DOHH2 (cell line): ENCODE measurements around the gene PAX1.

Experiments
- EZH2phosphoT487 ChIP-seq: fragments of 200-600 bp; sonication (generic); IDR thresholded peaks from 2 replicates; pipeline ENCODE4 v1.6.1; 2017; ENCODE audit warnings: borderline replicate concordance, mild to moderate bottlenecking, antibody characterized with exemption, low read length, moderate library complexity, mixed read lengths
- TF ChIP-seq, protein P1 (sequence below): fragments of 200-600 bp; sonication (generic); IDR thresholded peaks from one replicate; pipeline ENCODE4 v1.5.1; 2014; ENCODE audit warnings: antibody characterized with exemption, mild to moderate bottlenecking, low read depth, low read length; ENCODE audit not compliant: poor library complexity, severe bottlenecking

DNA sequence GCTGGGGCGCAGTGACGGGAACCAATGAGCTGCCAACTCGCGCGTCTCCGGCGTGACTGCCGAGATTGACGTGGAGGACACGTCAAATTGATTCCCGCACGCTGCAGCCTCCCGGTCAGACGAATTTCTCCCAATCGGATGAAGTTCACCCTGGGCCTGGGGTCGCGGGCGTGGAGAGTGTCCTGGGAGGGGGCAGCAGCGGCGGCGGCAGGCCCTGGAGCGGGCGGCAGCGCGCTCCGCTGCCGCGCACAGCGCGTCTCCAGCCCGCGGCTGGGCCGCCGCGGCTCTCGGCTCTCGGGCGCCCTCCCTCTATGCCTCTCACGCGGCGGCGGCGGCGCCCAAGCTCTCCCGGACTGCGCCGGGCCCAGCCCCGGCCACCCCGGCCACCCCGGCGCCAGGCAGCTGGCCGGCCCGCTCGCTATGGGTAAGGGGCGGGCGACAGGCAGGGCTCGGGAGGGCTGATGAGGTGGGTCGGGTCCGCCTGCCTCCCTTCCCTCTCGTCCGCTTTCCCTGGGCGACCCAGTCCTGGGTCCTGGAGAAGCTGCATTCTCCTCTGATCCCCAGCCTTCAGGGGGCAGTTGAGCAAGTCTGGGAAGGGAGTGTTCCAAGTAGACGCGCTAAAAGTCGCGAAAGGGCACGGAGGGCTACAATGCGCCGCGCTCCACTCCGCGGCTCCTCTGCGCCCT is at the start of gene PAX1:
- TF ChIP-seq, protein P1, sequence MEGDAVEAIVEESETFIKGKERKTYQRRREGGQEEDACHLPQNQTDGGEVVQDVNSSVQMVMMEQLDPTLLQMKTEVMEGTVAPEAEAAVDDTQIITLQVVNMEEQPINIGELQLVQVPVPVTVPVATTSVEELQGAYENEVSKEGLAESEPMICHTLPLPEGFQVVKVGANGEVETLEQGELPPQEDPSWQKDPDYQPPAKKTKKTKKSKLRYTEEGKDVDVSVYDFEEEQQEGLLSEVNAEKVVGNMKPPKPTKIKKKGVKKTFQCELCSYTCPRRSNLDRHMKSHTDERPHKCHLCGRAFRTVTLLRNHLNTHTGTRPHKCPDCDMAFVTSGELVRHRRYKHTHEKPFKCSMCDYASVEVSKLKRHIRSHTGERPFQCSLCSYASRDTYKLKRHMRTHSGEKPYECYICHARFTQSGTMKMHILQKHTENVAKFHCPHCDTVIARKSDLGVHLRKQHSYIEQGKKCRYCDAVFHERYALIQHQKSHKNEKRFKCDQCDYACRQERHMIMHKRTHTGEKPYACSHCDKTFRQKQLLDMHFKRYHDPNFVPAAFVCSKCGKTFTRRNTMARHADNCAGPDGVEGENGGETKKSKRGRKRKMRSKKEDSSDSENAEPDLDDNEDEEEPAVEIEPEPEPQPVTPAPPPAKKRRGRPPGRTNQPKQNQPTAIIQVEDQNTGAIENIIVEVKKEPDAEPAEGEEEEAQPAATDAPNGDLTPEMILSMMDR, result no peak
- TF ChIP-seq EZH2phosphoT487, result no peak
